Measurements from ENCODE around the gene SYNJ1. TPM values are rescaled to one million over a fixed set of nuclear protein-coding genes. Genes with fewer than 3 reads are reported as not detected.

SYNJ1 gene
- total RNA-seq, 2 donors from 2014 or later, result 6.0 to 12.2 TPM

GRCh38 chr21:32603131-32603530, 124.7 kb downstream of the SYNJ1 start:
- Mint-ChIP-seq H3K27me3 (ENCODE audit: insufficient read depth) (no peaks in the 10 kb centered on the region), H3K9me3 (no peaks in the 10 kb centered on the region), H3K27ac (no peak overlapping the region), H3K4me1 (peaks cover 30% of the 10 kb centered on the region), H3K4me3 (no peak overlapping the region), H3K36me3 (ENCODE audit: low read depth) (peaks cover 78% of the 10 kb centered on the region)
- TF ChIP-seq, protein P1, sequence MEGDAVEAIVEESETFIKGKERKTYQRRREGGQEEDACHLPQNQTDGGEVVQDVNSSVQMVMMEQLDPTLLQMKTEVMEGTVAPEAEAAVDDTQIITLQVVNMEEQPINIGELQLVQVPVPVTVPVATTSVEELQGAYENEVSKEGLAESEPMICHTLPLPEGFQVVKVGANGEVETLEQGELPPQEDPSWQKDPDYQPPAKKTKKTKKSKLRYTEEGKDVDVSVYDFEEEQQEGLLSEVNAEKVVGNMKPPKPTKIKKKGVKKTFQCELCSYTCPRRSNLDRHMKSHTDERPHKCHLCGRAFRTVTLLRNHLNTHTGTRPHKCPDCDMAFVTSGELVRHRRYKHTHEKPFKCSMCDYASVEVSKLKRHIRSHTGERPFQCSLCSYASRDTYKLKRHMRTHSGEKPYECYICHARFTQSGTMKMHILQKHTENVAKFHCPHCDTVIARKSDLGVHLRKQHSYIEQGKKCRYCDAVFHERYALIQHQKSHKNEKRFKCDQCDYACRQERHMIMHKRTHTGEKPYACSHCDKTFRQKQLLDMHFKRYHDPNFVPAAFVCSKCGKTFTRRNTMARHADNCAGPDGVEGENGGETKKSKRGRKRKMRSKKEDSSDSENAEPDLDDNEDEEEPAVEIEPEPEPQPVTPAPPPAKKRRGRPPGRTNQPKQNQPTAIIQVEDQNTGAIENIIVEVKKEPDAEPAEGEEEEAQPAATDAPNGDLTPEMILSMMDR (conservative IDR thresholded peaks at IDR 0.05), result no peak
- WGBS, 2 experiments (ENCODE audit: insufficient coverage in 1 of 2, insufficient read length in 1 of 2), result 83 to 87% methylated on average over 6 to 8 of the region's 8 CpGs
- Histone ChIP-seq H3K4me1 (ENCODE audit: control insufficient read depth, insufficient read depth, low read length) (peaks cover 5% of the 10 kb centered on the region), H3K9ac (ENCODE audit: extremely low read depth, low read length, poor library complexity, severe bottlenecking) (no peak overlapping the region), H3K4me3 (ENCODE audit: low read length) (no peak overlapping the region), H3K36me3 (ENCODE audit: control insufficient read depth, insufficient read depth, low read length) (peaks cover 88% of the 10 kb centered on the region), H3K27me3 (ENCODE audit: control insufficient read depth, insufficient read depth, low read length, poor library complexity, severe bottlenecking) (no peaks in the 10 kb centered on the region), H3K27ac (ENCODE audit: low read depth, low read length) (no peak overlapping the region), H3K9me3 (ENCODE audit: control insufficient read depth, low read length) (no peaks in the 10 kb centered on the region)
- DNase-seq, result no peak

- Mint-ChIP-seq H3K36me3 (ENCODE audit: low read depth) (peaks cover 78% of the 10 kb centered on the region), H3K4me1 (peaks cover 30% of the 10 kb centered on the region), H3K4me3 (no peak overlapping the region), H3K27me3 (ENCODE audit: insufficient read depth) (no peaks in the 10 kb centered on the region), H3K9me3 (no peaks in the 10 kb centered on the region), H3K27ac (no peak overlapping the region)
- peaks cover 5% of the 10 kb centered on the region for H3K4me1 ChIP-seq (ENCODE audit: control insufficient read depth, insufficient read depth, low read length)
- H3K9ac ChIP-seq (ENCODE audit: extremely low read depth, low read length, poor library complexity, severe bottlenecking), result no peak overlapping the region
- no peak overlapping the region for H3K4me3 ChIP-seq (ENCODE audit: low read length)
- H3K27me3 ChIP-seq (ENCODE audit: control insufficient read depth, insufficient read depth, low read length, poor library complexity, severe bottlenecking), result no peaks in the 10 kb centered on the region
- TF ChIP-seq, protein P1 (conservative IDR thresholded peaks at IDR 0.05), result no peak
- DNase-seq, result no peak
- H3K27ac ChIP-seq (ENCODE audit: low read depth, low read length), result no peak overlapping the region
- peaks cover 81% of the 10 kb centered on the region for H3K36me3 ChIP-seq (ENCODE audit: control insufficient read depth, insufficient read depth, low read length)
- 92 to 94% methylated on average over 2 to 6 of the region's 6 CpGs for WGBS, 2 experiments (ENCODE audit: insufficient coverage in 1 of 2, insufficient read length in 1 of 2)
- no peaks in the 10 kb centered on the region for H3K9me3 ChIP-seq (ENCODE audit: control insufficient read depth, low read length)
These were observed 125.7 kb downstream of the SYNJ1 start for GRCh38 chr21:32602099-32602498.

- Histone ChIP-seq H3K36me3 (ENCODE audit: control insufficient read depth, insufficient read depth, low read length) (peaks cover 55% of the 10 kb centered on the region), H3K9me3 (ENCODE audit: control insufficient read depth, low read length) (no peaks in the 10 kb centered on the region), H3K4me3 (ENCODE audit: low read length) (no peak overlapping the region), H3K27ac (ENCODE audit: low read depth, low read length) (no peak overlapping the region), H3K27me3 (ENCODE audit: control insufficient read depth, insufficient read depth, low read length, poor library complexity, severe bottlenecking) (no peaks in the 10 kb centered on the region), H3K9ac (ENCODE audit: extremely low read depth, low read length, poor library complexity, severe bottlenecking) (no peak overlapping the region), H3K4me1 (ENCODE audit: control insufficient read depth, insufficient read depth, low read length) (no peaks in the 10 kb centered on the region)
- no peak overlapping the region for H3K27ac Mint-ChIP-seq
- 94 to 97% methylated on average over 6 to 8 of the region's 8 CpGs for WGBS, 2 experiments (ENCODE audit: insufficient coverage in 1 of 2, insufficient read length in 1 of 2)
- no peaks in the 10 kb centered on the region for H3K9me3 Mint-ChIP-seq
- H3K27me3 Mint-ChIP-seq (ENCODE audit: insufficient read depth), result no peaks in the 10 kb centered on the region
- no peak overlapping the region for H3K4me3 Mint-ChIP-seq
- no peak for DNase-seq
- peaks cover 12% of the 10 kb centered on the region for H3K4me1 Mint-ChIP-seq
- TF ChIP-seq, protein P1 (conservative IDR thresholded peaks at IDR 0.05), result no peak
- peaks cover 57% of the 10 kb centered on the region for H3K36me3 Mint-ChIP-seq (ENCODE audit: low read depth)
These were observed 128.3 kb downstream of the SYNJ1 start for GRCh38 chr21:32599526-32599925.
